HG03442 (cell line): ENCODE results near the gene TRMT2B.
A peak's percentile ranks its signal among the peaks of the same experiment; 100 is the strongest.
"Not testable (repeated sequence)": the region's sequence is repeated elsewhere in the genome, so short reads cannot be mapped to it uniquely, and the experiment has no call there.

Experiments
- ATAC-seq: cut with Tn5 transposase; IDR thresholded peaks from one replicate; pipeline ENCODE4 v1.9.1; 2021; ENCODE audit warnings: mild to moderate bottlenecking, moderate library complexity; ENCODE audit not compliant: unreplicated experiment

TRMT2B gene

GRCh38 chrX:101051549-101052302 is at the start of gene TRMT2B:
TRMT2B (minus strand) TSS chrX:101052111; CDS start chrX:101042289, 9,822 bp downstream.
- ATAC-seq, result peak; percentile 90

GRCh38 chrX:101097546-101098453 is 45.9 kb upstream of the TRMT2B start, which contains the start of gene CENPI:
CENPI (plus strand) TSS chrX:101098204; CDS start chrX:101101071, 2,867 bp downstream.
- peak; percentile 100 for ATAC-seq

GRCh38 chrX:101091817-101092216 is 39.9 kb upstream of the TRMT2B start:
- ATAC-seq, result no peak

- no peak for ATAC-seq
Measured at GRCh38 chrX:101081231-101081630, 29.3 kb upstream of the TRMT2B start.

GRCh38 chrX:101080326-101081124 is 28.6 kb upstream of the TRMT2B start:
- ATAC-seq, result no peak

- ATAC-seq, result no peak
Measured at GRCh38 chrX:101079736-101080270, 27.9 kb upstream of the TRMT2B start.

GRCh38 chrX:101078716-101079598 is 27.0 kb upstream of the TRMT2B start, which contains the start of gene TMEM35A:
TMEM35A (plus strand) TSS chrX:101078879; CDS start chrX:101079003, 124 bp downstream.
- ATAC-seq, result no peak

GRCh38 chrX:101071582-101071981 is 19.7 kb upstream of the TRMT2B start:
- no peak for ATAC-seq

GRCh38 chrX:101062176-101062575 is 10.3 kb upstream of the TRMT2B start:
- ATAC-seq, result no peak

GRCh38 chrX:101057093-101057714 is 5.3 kb upstream of the TRMT2B start:
- ATAC-seq, result peak; percentile 96

- not testable (repeated sequence) for ATAC-seq
Measured at GRCh38 chrX:101056551-101056950, 4.6 kb upstream of the TRMT2B start.

GRCh38 chrX:101051153-101051548 is 760 bp downstream of the TRMT2B start:
- ATAC-seq, result no peak

GRCh38 chrX:101040197-101040596 is 11.7 kb downstream of the TRMT2B start:
- ATAC-seq, result no peak

- ATAC-seq, result no peak
Measured at GRCh38 chrX:101037231-101037630, 14.7 kb downstream of the TRMT2B start.

GRCh38 chrX:101029665-101030064 is 22.2 kb downstream of the TRMT2B start:
- ATAC-seq, result no peak

- no peak for ATAC-seq
Measured at GRCh38 chrX:101028562-101028961, 23.3 kb downstream of the TRMT2B start.

GRCh38 chrX:101025126-101025525 is 26.8 kb downstream of the TRMT2B start:
- ATAC-seq, result no peak

- ATAC-seq, result no peak
Measured at GRCh38 chrX:101022020-101022419, 29.9 kb downstream of the TRMT2B start.

- not testable (repeated sequence) for ATAC-seq
Measured at GRCh38 chrX:101012031-101012430, 39.9 kb downstream of the TRMT2B start.
